Umbilical cord (tissue), 2 donors: ENCODE measurements around the gene ADAMTS15. TPM values are rescaled to one million over a fixed set of nuclear protein-coding genes. Genes with fewer than 3 reads are reported as not detected.

ENCODE experiments used
- DNase-seq: peaks from one replicate; pipeline ENCODE4 v3.0.0-alpha.2; 2015; ENCODE audit warnings: low spot score
- total RNA-seq: library from RNA; depleted of rRNA; stranded (reverse); fragments of >200 nt; gene quantifications from one replicate; pipeline ENCODE4 v1.2.3, GENCODE V29; 2014; ENCODE audit warnings: low replicate concordance; ENCODE audit not compliant: insufficient read depth

The ADAMTS15 gene
- total RNA-seq, 1 donor from 2014 or later = 10.1 TPM

DNA sequence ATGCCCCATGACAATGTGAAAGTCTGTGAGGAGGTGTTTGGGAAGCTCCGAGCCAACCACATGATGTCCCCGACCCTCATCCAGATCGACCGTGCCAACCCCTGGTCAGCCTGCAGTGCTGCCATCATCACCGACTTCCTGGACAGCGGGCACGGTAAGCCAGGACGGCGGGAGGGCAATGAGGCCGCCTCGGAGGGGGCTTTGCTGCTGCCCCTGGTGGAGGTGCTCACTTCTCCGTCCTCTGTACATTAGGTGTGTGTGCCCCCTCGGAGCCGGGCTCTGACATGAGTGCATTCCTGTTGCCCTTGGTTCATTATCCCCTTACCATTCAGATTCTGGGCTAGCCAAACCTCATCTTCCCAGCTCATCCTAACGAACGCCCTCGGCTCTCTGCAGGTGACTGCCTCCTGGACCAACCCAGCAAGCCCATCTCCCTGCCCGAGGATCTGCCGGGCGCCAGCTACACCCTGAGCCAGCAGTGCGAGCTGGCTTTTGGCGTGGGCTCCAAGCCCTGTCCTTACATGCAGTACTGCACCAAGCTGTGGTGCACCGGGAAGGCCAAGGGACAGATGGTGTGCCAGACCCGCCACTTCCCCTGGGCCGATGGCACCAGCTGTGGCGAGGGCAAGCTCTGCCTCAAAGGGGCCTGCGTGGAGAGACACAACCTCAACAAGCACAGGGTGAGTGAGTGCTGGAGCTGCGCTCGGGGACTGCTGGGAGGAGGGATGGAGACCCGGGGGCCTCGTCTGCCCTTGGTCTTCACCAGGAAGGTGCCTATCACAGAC is 13.8 kb downstream of the ADAMTS15 start:
- DNase-seq = no peak

- DNase-seq = no peak
Observed at GRCh38 chr11:130462931-130463330, 14.5 kb downstream of the ADAMTS15 start.

DNA sequence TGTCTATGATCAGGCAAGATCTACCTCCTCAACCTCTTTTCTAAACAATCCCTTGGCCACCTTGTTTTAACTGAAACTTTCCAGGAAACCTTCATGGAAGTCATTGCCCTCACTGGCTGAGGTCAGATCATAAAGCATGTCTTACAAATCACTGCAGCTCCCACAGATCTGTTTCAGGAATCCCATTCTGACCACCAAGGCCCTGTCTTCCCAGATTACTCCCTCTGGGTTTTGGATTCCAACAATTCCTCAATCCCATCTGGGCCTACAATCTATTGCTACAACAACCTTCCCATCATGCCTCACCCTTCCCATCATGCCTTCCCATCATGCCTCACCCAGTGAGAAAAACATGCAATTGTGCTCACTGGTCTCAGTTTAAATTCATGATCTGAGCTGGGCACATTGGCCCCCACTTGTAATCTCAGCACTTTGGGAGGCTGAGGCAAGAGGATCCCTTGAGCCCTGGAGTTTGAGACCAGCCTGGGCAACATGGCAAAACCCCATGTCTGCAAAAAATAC is 15.9 kb downstream of the ADAMTS15 start:
- no peak for DNase-seq

DNA sequence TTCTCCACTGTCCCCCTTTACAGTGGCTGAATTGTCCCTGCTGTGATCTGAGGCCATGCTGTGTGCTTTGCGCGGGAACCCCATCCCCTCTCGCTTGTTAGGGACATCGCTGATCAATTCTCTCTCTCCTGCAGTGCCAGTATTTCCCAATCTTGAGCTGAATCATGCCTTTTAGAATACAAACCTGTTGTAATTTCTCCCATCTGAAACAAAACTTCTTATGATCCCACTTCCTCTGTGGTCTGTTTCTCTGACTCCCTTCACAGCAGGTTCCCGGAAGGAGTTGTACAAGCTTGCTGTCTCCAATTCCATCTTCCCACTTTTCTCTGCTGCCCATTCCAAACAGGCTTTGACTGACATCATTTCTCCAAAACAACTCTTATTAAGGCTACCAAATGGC is 16.8 kb downstream of the ADAMTS15 start:
- no peak for DNase-seq

DNA sequence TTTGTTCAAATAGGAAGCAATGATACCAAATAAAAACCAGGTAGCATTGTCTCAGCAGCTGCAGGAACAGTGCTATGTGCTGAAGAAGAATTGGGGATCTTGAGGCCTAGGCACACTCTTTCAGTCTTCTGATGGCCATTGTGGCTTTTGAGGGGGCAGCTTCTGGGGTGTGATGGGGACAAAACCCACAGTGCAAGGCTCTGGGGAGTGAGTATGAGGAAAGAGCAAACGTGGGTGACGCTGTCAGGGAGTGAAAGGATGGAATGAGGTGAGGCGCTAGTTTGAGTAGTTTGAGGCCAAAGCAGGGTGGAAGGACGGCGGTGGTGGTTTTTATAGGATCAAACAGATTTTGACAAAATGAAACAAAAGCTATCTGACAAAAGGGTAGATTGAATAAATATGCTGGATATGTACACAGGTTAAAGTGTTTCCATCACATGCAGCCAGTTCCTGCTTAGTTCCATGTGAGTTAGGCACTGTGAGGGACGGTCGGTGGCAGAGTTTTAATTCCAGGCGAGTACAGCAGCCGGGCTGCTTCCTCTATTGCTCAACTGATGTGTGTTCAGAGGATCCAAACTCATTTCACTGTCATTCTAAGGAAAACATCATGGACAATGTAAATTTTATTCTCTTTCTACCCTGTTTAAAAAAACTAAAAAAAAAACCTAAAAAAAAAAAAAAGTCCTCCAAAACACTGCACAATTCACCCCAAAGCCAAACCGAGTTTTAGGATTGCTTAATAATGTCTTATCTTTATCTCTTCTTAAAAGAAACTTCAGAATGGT is 18.9 kb downstream of the ADAMTS15 start:
- DNase-seq = no peak

DNA sequence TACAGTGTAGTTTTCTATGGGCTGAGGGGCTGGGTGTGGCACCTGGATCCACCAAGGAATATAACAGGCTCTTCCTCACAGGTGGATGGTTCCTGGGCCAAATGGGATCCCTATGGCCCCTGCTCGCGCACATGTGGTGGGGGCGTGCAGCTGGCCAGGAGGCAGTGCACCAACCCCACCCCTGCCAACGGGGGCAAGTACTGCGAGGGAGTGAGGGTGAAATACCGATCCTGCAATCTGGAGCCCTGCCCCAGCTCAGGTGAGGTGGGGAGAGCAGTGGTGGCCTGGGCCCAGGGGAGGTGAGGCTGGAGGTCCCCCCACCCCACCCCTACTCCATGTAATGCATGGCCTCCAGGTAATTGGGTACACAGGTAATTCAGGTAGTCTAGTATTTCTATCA is 20.7 kb downstream of the ADAMTS15 start:
- DNase-seq = no peak

DNA sequence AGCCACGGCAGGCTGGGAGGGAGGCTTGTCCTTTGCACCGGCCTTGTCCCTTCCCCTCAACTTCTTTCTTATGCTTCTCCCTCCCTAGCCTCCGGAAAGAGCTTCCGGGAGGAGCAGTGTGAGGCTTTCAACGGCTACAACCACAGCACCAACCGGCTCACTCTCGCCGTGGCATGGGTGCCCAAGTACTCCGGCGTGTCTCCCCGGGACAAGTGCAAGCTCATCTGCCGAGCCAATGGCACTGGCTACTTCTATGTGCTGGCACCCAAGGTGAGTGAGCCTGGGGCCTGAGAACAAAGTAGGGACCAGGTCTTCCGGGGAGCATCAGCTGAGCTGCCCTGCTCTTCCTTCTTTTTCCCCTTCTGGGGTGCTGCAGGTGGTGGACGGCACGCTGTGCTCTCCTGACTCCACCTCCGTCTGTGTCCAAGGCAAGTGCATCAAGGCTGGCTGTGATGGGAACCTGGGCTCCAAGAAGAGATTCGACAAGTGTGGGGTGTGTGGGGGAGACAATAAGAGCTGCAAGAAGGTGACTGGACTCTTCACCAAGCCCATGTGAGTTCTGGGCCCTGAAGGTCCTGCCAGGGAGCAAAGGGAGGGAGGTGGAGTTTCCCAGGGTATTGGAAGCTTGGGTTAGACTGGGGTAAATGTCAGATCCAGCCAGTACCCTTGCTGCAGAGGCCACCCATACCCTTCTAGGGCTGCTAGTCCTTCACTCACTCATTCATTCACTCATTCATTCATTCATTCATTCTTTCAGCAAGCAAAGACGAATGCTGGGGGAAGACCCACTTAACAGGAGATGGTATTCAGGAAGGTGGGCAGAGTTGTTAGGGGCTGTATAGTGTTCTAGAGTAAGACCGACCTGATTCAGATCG is 22.6 kb downstream of the ADAMTS15 start:
- DNase-seq = no peak

DNA sequence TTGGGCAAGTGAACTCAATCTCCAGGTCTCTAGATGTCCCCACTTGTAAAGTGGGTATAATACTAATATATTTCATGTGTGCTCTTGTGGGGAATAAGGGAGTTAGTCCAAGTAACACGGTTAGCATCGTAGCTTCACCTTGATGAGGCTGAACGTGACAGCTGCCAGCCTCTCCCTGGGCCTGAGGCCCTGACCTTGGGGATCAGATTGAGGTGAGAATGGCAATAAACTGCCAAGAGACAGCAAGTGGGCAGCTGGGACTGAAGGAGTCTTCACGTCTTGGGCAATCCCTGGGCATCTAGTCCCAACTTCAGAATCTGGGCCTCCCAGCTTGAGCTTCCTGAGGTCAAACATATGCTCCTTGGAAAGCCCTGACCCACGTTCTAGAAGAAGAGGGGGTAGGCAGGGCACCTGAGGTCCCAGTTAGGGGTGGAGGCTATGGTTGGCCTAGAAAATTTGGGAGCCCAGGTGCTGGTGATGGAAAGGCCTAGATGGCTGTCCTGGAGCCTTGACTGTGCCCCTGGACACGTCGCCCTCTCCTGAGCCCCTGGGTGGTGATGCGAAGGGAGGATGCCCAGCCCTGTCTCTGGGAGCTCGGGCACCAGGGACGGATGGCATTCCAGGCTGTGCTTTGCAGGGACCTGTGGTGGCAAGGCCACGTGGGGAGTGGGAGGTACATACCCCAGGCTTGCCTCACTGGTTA is 23.4 kb downstream of the ADAMTS15 start:
- DNase-seq = no peak

GRCh38 chr11:130472434-130472961 is 24.1 kb downstream of the ADAMTS15 start:
- no peak for DNase-seq

DNA sequence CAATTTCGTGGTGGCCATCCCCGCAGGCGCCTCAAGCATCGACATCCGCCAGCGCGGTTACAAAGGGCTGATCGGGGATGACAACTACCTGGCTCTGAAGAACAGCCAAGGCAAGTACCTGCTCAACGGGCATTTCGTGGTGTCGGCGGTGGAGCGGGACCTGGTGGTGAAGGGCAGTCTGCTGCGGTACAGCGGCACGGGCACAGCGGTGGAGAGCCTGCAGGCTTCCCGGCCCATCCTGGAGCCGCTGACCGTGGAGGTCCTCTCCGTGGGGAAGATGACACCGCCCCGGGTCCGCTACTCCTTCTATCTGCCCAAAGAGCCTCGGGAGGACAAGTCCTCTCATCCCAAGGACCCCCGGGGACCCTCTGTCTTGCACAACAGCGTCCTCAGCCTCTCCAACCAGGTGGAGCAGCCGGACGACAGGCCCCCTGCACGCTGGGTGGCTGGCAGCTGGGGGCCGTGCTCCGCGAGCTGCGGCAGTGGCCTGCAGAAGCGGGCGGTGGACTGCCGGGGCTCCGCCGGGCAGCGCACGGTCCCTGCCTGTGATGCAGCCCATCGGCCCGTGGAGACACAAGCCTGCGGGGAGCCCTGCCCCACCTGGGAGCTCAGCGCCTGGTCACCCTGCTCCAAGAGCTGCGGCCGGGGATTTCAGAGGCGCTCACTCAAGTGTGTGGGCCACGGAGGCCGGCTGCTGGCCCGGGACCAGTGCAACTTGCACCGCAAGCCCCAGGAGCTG is 24.8 kb downstream of the ADAMTS15 start:
- no peak for DNase-seq

DNA sequence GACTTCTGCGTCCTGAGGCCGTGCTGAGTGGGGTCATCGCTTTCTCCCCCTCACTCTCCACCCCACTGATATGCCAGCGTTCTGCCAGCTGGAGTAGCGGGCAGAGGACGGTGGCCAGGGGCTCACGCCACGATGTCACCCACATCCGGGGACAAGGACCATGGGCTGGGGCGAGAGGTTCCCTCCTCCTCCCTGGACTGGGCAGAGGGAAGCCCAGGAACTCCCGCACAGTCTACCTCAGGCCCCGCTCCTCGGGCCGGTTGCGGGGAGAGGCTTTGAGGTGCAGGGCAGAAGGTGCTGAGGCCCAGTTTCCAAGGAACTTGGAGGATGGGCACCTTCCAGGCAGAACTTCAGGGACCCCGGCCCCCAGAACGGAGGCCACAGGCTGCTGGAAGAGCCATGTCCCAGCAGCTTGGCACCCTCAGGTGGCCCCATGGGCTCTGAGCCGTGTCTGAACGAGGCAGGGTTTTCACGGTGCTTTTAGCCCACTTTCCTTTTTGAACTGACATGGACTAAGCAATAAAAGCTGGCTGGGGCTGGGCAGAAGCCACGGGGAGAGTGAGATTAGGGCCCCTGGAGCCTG is 25.4 kb downstream of the ADAMTS15 start:
- DNase-seq = no peak

GRCh38 chr11:130474637-130475400 is 26.4 kb downstream of the ADAMTS15 start:
- no peak for DNase-seq

- no peak for DNase-seq
Observed at GRCh38 chr11:130475426-130476053, 27.1 kb downstream of the ADAMTS15 start.

GRCh38 chr11:130476200-130476921 is 27.9 kb downstream of the ADAMTS15 start:
- no peak for DNase-seq

DNA sequence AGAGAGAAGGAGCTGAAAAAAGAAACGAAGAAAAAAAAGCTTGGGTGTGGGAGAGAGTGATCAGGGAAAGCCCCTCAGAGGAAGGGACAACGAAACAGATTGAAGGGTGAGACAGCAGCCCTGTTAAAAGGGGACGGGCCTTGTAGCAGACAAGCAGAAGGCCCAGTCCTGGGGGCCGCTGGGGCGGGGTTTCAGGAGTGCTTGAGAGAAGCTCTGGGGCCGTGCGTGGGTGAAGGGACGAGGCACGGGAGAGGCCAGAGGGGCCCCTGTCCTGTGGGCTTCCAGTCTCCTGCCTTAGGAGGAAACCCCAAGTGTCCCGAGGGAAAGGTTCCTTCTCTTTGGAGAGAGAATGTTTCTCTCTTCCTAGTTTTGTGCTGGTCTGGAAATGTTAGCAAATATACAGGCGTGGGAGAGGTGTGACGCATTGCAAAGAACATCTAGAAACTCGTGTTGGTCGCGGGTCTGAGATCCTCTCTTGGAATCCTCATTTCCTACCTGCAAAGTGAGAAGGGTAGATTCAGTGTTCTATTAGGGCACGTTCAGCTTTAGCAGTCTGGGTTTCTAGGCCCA is 28.6 kb downstream of the ADAMTS15 start:
- DNase-seq = no peak

GRCh38 chr11:130477586-130478203 is 29.2 kb downstream of the ADAMTS15 start:
- DNase-seq = peak; percentile 20

DNA sequence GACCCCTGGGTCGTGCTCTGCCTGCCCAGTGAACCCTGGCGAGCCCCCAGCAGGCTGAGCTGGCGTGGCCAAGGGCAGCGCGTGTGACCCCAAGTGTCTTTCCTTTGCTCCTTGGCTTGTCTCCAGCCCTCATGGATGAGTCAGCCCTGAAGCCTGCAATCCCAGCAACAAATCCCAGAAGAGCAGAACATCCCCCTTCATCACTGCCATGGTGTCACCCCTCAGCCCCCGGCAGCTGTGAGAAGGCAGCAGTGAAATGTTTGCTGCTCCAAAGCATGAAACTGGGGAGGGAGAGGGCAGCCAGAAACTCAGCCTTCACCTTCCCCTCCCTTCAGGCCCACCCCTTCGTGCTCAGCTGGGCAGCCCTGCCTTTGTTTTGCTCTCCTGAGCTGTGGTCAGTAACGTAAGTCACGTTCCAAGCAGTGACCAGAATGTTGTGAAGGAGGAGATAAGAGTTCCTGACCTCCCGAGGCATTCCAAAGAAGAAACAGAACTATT is 29.8 kb downstream of the ADAMTS15 start:
- DNase-seq = peak; percentile 92
